Esophagus squamous epithelium (tissue), 5 donors: ENCODE results near the gene PHYHIPL. TPM values are rescaled to one million over a fixed set of nuclear protein-coding genes. Genes with fewer than 3 reads are reported as not detected.

Experiments used
- DNase-seq: peaks from one replicate; lab custom pipeline; 2025; lab: John Stamatoyannopoulos, UW
- H3K27ac ChIP-seq, 4 donors: fragments of 200-600 bp; sonication (generic); one replicate each; pipeline ENCODE4 v1.5.1; 2016 to 2019; ENCODE audit warnings: mild to moderate bottlenecking in 1 of 4
- H3K27me3 ChIP-seq, 4 donors: fragments of 200-600 bp; sonication (generic); 1 replicate in 3 of 4; 2 replicates in 1 of 4; pipeline versions ENCODE4 v1.5.1 to v1.6.0; 2017 to 2021; ENCODE audit warnings: antibody characterized with exemption in 1 of 4
- H3K36me3 ChIP-seq, 3 donors: fragments of 200-600 bp; sonication (generic); one replicate each; pipeline ENCODE4 v1.5.1; 2016 to 2019
- H3K4me1 ChIP-seq, 3 donors: fragments of 200-600 bp; sonication (generic); one replicate each; pipeline ENCODE4 v1.5.1; 2017 to 2019
- H3K4me3 ChIP-seq, 4 donors: fragments of 200-600 bp; sonication (generic); 1 replicate in 3 of 4; 2 replicates in 1 of 4; pipeline ENCODE4 v1.5.1; 2016 to 2019; ENCODE audit warnings: mild to moderate bottlenecking in 2 of 4, moderate library complexity in 1 of 4
- H3K9me3 ChIP-seq, 3 donors: fragments of 200-600 bp; sonication (generic); one replicate each; pipeline ENCODE4 v1.5.1; 2016 to 2019
- POLR2A ChIP-seq, 4 donors: fragments of 450-650 bp; IDR thresholded peaks; one replicate each; pipeline ENCODE4 v1.6.1; 2017; ENCODE audit warnings: antibody characterized with exemption in 4 of 4, mild to moderate bottlenecking in 4 of 4, moderate library complexity in 3 of 4
- WGBS, 2 donors: methylation state at CpG; one replicate each; pipeline ENCODE4 v1.1.5; 2018; 5-methylcytosine and 5-hydroxymethylcytosine counted together
- intact Hi-C: fragments of 100-400 bp; cut with DNase I; formaldehyde crosslinking; loops from one replicate; pipeline ENCODE4 v1.15.0; 2022
- total RNA-seq, 4 donors: library from RNA; depleted of rRNA; stranded (reverse); fragments of >200 nt; gene quantifications; one replicate each; pipeline ENCODE4 v1.1.0, GENCODE V29; 2016
- TF ChIP-seq, protein P1 (sequence below), 6 experiments: fragments of 450-650 bp in 4 of 6; fragments of 200-600 bp in 2 of 6; sonication (generic) in 2 of 6; IDR thresholded peaks; one replicate each; pipeline ENCODE4 v1.5.1; 2016 to 2019; ENCODE audit warnings: antibody characterized with exemption in 6 of 6, mild to moderate bottlenecking in 4 of 6, moderate library complexity in 4 of 6
- donor health status: DM: yes; HTN: yes; CAD: no.

PHYHIPL gene
- total RNA-seq, 4 donors from 2014 or later: 0.19 TPM; not detected in 3

DNA sequence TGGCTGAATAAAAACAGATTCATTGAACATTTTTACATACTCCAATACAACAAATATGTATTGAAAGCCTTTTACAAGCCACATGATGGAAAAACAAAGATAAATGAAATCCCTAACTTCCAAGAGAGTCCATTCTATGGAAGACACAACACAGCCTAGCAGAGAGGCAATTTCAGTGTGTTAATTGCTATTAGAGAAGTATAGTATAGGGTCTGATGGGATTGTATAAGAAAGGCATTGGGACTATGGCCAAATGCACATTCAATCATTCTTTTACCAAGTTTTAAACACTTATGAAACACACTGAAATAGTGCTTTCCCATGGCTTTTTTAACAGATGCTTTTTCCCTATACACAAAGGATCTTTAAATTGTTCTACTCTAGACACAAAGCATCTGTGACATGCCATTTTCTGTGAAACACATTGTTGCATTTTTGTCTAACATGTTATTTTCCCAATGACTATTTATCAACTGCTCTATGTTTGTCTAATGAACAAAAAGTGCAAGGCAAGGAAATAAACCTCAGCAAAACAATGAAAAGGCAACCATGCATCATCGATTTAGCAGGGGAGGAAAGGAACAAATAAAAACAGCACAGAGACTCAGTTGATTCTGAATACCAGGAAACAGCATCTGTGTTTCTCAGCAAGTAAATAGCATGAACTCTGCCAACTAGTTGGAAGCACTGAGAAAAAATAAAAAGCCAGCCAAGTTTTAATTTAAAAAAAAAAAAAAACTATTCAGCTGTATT lies 42.4 kb upstream of the PHYHIPL start:
- no peaks in the 10 kb centered on the region for H3K4me1 ChIP-seq
- no peak overlapping the region for H3K4me3 ChIP-seq
- no peak for TF ChIP-seq POLR2A (IDR thresholded peaks at IDR 0.05)
- TF ChIP-seq, protein P1, sequence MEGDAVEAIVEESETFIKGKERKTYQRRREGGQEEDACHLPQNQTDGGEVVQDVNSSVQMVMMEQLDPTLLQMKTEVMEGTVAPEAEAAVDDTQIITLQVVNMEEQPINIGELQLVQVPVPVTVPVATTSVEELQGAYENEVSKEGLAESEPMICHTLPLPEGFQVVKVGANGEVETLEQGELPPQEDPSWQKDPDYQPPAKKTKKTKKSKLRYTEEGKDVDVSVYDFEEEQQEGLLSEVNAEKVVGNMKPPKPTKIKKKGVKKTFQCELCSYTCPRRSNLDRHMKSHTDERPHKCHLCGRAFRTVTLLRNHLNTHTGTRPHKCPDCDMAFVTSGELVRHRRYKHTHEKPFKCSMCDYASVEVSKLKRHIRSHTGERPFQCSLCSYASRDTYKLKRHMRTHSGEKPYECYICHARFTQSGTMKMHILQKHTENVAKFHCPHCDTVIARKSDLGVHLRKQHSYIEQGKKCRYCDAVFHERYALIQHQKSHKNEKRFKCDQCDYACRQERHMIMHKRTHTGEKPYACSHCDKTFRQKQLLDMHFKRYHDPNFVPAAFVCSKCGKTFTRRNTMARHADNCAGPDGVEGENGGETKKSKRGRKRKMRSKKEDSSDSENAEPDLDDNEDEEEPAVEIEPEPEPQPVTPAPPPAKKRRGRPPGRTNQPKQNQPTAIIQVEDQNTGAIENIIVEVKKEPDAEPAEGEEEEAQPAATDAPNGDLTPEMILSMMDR (IDR thresholded peaks at IDR 0.05): no peak
- no peaks in the 10 kb centered on the region for H3K36me3 ChIP-seq
- no peaks in the 10 kb centered on the region for H3K9me3 ChIP-seq
- DNase-seq: no peak
- H3K27me3 ChIP-seq: no peaks in the 10 kb centered on the region
- no peak overlapping the region for H3K27ac ChIP-seq
- intact Hi-C loops: no loop called here
- 4 to 5% methylated on average over 1 of the region's 1 CpG for WGBS, 2 donors

DNA sequence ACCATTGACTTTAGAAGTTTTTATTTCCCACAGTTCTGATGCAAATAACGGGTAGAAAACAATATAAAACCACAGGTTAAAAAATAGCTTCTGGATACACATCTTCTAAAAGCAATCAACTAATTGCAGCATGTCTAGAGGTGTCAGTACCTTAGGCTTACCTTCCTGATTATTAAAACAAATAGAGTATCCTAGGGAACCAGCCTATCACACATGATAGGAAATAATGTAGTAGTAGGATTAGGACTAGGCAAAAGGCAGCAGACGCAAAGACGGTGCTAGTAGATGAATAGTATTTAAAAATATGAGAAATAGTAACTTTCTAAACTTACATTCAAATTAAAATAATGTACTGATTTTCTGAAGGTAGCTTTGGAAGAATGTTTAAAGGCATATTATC lies 41.7 kb upstream of the PHYHIPL start:
- WGBS, 2 donors: 61 to 66% methylated on average over 3 of the region's 3 CpGs
- Histone ChIP-seq H3K27ac (no peak overlapping the region), H3K9me3 (no peaks in the 10 kb centered on the region), H3K36me3 (no peaks in the 10 kb centered on the region), H3K27me3 (no peaks in the 10 kb centered on the region), H3K4me3 (no peak overlapping the region), H3K4me1 (no peaks in the 10 kb centered on the region)
- no peak for DNase-seq
- no peak for TF ChIP-seq POLR2A (IDR thresholded peaks at IDR 0.05)
- TF ChIP-seq, protein P1 (IDR thresholded peaks at IDR 0.05): no peak
- intact Hi-C loops: no loop called here

DNA sequence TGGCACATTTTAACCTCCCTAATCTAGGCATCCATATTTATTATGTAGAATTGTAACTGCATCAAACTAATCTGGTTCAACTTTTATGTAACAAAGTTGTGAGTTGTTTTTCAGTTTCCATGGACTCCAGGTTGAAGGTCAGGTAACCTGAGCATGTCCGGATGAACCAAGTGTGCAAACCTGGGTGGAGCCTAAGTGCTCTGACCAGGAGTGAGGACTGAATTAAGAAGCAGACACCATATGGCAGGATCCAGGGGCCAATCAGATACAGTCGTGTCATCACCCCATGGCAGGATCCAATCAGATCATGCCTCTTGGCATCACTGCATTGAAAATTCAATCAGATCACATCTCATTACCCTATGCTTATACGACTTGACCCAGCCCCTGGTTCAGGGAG lies 41.2 kb upstream of the PHYHIPL start:
- TF ChIP-seq POLR2A (IDR thresholded peaks at IDR 0.05): no peak
- TF ChIP-seq, protein P1 (IDR thresholded peaks at IDR 0.05): no peak
- Histone ChIP-seq H3K36me3 (no peaks in the 10 kb centered on the region), H3K27me3 (no peaks in the 10 kb centered on the region), H3K27ac (no peak overlapping the region), H3K4me1 (no peaks in the 10 kb centered on the region), H3K9me3 (no peaks in the 10 kb centered on the region), H3K4me3 (no peak overlapping the region)
- WGBS, 2 donors: 61 to 64% methylated on average over 3 of the region's 3 CpGs
- DNase-seq: no peak
- intact Hi-C loops: no loop called here

DNA sequence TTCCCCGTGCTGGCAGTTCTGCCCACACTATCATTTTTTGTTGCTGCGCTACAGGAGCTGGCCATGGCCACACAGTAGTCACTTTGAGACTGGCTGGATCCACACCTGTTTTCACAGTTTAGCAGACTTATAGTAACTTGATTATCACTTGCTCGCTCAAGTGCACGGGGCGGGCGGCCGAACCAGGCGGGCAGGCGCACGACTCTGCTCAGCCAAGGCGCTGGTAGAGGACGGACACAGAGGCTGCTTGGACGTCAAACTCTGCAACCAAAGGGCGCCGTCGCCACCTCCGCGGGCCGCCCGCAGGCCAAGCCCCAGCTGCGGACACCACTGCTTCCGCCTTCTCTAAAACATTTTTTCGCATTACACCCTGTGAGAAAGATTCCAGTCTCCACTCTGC lies 38.4 kb upstream of the PHYHIPL start:
- no peak for DNase-seq
- H3K4me3 ChIP-seq: no peak overlapping the region
- no peaks in the 10 kb centered on the region for H3K4me1 ChIP-seq
- intact Hi-C loops: no loop called here
- H3K27ac ChIP-seq: no peak overlapping the region
- WGBS, 2 donors: 89 to 94% methylated on average over 17 to 21 of the region's 23 CpGs
- TF ChIP-seq POLR2A (IDR thresholded peaks at IDR 0.05): no peak
- TF ChIP-seq, protein P1 (IDR thresholded peaks at IDR 0.05): no peak
- H3K36me3 ChIP-seq: no peaks in the 10 kb centered on the region
- H3K9me3 ChIP-seq: no peaks in the 10 kb centered on the region
- no peaks in the 10 kb centered on the region for H3K27me3 ChIP-seq

DNA sequence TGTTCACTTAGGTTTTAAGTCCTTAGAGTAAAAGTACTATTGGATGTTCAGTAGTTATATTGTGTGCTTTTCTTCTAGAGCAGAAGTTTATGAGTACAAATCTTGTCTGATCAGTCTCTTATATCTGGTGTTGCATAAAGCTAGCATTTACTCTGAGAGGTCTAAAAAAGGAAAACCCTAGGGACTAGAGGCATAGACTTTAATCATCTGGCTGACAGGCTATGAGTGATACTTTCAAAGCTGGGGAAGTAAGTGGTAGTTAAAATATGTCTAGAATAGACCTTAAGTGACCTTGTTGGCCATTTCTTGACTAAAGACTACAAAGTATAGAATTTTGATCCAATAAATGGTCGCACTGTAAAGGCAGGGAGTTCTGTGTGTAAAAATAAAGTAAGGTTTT lies 32.9 kb upstream of the PHYHIPL start:
- DNase-seq: no peak
- WGBS, 2 donors: 67 to 71% methylated on average over 1 of the region's 1 CpG
- TF ChIP-seq, protein P1 (IDR thresholded peaks at IDR 0.05): no peak
- no peak for TF ChIP-seq POLR2A (IDR thresholded peaks at IDR 0.05)

More for the DNA sequence above, 32.9 kb upstream of the PHYHIPL start:
- Histone ChIP-seq H3K27me3 (no peaks in the 10 kb centered on the region), H3K4me1 (no peaks in the 10 kb centered on the region), H3K9me3 (no peaks in the 10 kb centered on the region), H3K36me3 (no peaks in the 10 kb centered on the region), H3K27ac (no peak overlapping the region), H3K4me3 (no peak overlapping the region)
- intact Hi-C loops: no loop called here
